H1 (cell line): Measurements from ENCODE around the gene HOXD10. TPM values are rescaled to one million over a fixed set of nuclear protein-coding genes. Genes with fewer than 3 reads are reported as not detected.

Experiments used
- CTCF ChIA-PET: fragments of 300-600 bp; sonication (Branson Sonifier 250); formaldehyde crosslinking; loops from one replicate; lab custom pipeline; 2021; ENCODE audit not compliant: partially characterized antibody; lab: Charles Lee
- POLR2A ChIA-PET: fragments of 300-600 bp; sonication (Branson Sonifier 250); formaldehyde crosslinking; loops from one replicate; lab custom pipeline; 2021; ENCODE audit warnings: inconsistent platforms; ENCODE audit not compliant: partially characterized antibody; lab: Charles Lee
- DNase-seq, 2 experiments: peaks; one replicate each; pipeline versions ENCODE4 v3.0.0 to v3.0.0-alpha.2; 2010 to 2022; ENCODE audit warnings: low spot score in 2 of 2, low read depth in 1 of 2, mixed read lengths in 1 of 2
- FAIRE-seq: peaks from 2 replicates; lab custom pipeline; 2011; peaks lifted over from hg19 to GRCh38; lab: Jason Lieb, UNC
- H2AFZ ChIP-seq: 2 replicates; pipeline ENCODE4 v1.8.1; 2012; ENCODE audit warnings: low read length, inconsistent platforms
- H2AK5ac ChIP-seq: 2 replicates; pipeline ENCODE4 v1.6.1; 2013; ENCODE audit warnings: low read depth, low read length
- H2BK120ac ChIP-seq: replicated peaks from 2 replicates; pipeline ENCODE3; 2013; ENCODE audit warnings: low read depth, low read length, inconsistent platforms
- H2BK12ac ChIP-seq: 2 replicates; pipeline ENCODE4 v1.6.1; 2013; ENCODE audit warnings: low read depth, low read length
- H2BK15ac ChIP-seq: 2 replicates; pipeline ENCODE4 v1.6.1; 2013; ENCODE audit warnings: low read length
- H2BK20ac ChIP-seq: 2 replicates; pipeline ENCODE4 v1.6.1; 2013; ENCODE audit warnings: low read length
- H2BK5ac ChIP-seq: 2 replicates; pipeline ENCODE4 v1.6.1; 2013; ENCODE audit warnings: low read depth, low read length
- H3K14ac ChIP-seq: 2 replicates; pipeline ENCODE4 v1.6.1; 2013; ENCODE audit warnings: inconsistent platforms; ENCODE audit not compliant: insufficient read length
- H3K18ac ChIP-seq: 2 replicates; pipeline ENCODE4 v1.6.1; 2013; ENCODE audit warnings: low read length; ENCODE audit errors: extremely low read depth
- H3K23ac ChIP-seq: 2 replicates; pipeline ENCODE4 v1.6.1; 2013; ENCODE audit warnings: inconsistent platforms; ENCODE audit not compliant: insufficient read length
- H3K23me2 ChIP-seq: 2 replicates; pipeline ENCODE4 v1.6.1; 2013; ENCODE audit warnings: low read depth, low read length
- H3K27ac ChIP-seq: 2 replicates; pipeline ENCODE4 v1.6.1; 2011; ENCODE audit warnings: low read depth, low read length, inconsistent platforms
- H3K27me3 ChIP-seq, 4 experiments: replicated peaks in 1 of 4; 1 replicate in 1 of 4; 2 replicates in 3 of 4; pipeline versions ENCODE4 v1.6.1 to v1.8.1; 2011 to 2013; ENCODE audit warnings: low read length in 3 of 4, mild to moderate bottlenecking in 3 of 4, inconsistent platforms in 2 of 4, mixed read lengths in 2 of 4, moderate library complexity in 1 of 4; ENCODE audit not compliant: control insufficient read depth in 3 of 4, insufficient read depth in 3 of 4; ENCODE audit errors: extremely low read depth in 1 of 4
- H3K36me3 ChIP-seq, 4 experiments: 2 replicates each; pipeline versions ENCODE4 v1.6.1 to v1.8.1; 2011 to 2013; ENCODE audit warnings: mild to moderate bottlenecking in 4 of 4, low read length in 3 of 4, moderate library complexity in 2 of 4, control low read depth in 1 of 4, inconsistent platforms in 1 of 4; ENCODE audit not compliant: insufficient read depth in 4 of 4, control insufficient read depth in 2 of 4
- H3K4ac ChIP-seq: replicated peaks from 2 replicates; pipeline ENCODE3; 2013; ENCODE audit warnings: low read length, low read depth, mixed read lengths, inconsistent platforms; ENCODE audit not compliant: insufficient read length
- H3K4me1 ChIP-seq, 4 experiments: replicated peaks in 1 of 4; 1 replicate in 1 of 4; 2 replicates in 3 of 4; pipeline versions ENCODE4 v1.6.1 to v1.8.1; 2011 to 2013; ENCODE audit warnings: low read length in 3 of 4, inconsistent platforms in 2 of 4, mixed read lengths in 1 of 4; ENCODE audit not compliant: insufficient read depth in 4 of 4, control insufficient read depth in 3 of 4
- H3K4me2 ChIP-seq, 2 experiments: 2 replicates each; pipeline versions ENCODE4 v1.6.1 to v1.8.1; 2011 to 2013; ENCODE audit warnings: low read depth in 2 of 2, low read length in 2 of 2, control low read depth in 1 of 2, inconsistent platforms in 1 of 2, mild to moderate bottlenecking in 1 of 2; ENCODE audit not compliant: insufficient read depth in 1 of 2
- H3K4me3 ChIP-seq, 4 experiments: fragments of 200-600, 300-600 bp in 1 of 4; sonication (generic), shearing (Covaris generic), sonication (Bioruptor Twin) in 1 of 4; 2 replicates each; pipeline versions ENCODE4 v1.5.1 to v1.8.1; 2011 to 2016; ENCODE audit warnings: low read length in 4 of 4, low read depth in 3 of 4, control low read depth in 2 of 4, inconsistent platforms in 2 of 4, mild to moderate bottlenecking in 2 of 4, mixed read lengths in 1 of 4, moderate library complexity in 1 of 4; ENCODE audit not compliant: insufficient read depth in 2 of 4; ENCODE audit errors: extremely low read depth in 1 of 4
- H3K56ac ChIP-seq: replicated peaks from 2 replicates; pipeline ENCODE3; 2013; ENCODE audit warnings: low read depth, mild to moderate bottlenecking, mixed read lengths, low read length, inconsistent platforms; ENCODE audit not compliant: insufficient read length
- H3K79me1 ChIP-seq: 2 replicates; pipeline ENCODE4 v1.6.1; 2013; ENCODE audit warnings: low read depth, low read length, control low read depth
- H3K79me2 ChIP-seq, 2 experiments: 2 replicates each; pipeline versions ENCODE4 v1.6.1 to v1.8.1; 2012 to 2013; ENCODE audit warnings: low read length in 2 of 2, mild to moderate bottlenecking in 2 of 2, inconsistent platforms in 1 of 2; ENCODE audit not compliant: insufficient read depth in 2 of 2, control insufficient read depth in 1 of 2
- H3K9ac ChIP-seq, 4 experiments: replicated peaks in 1 of 4; 1 replicate in 1 of 4; 2 replicates in 3 of 4; pipeline versions ENCODE4 v1.6.1 to v1.8.1; 2011 to 2013; ENCODE audit warnings: low read depth in 3 of 4, low read length in 3 of 4, control low read depth in 2 of 4, mild to moderate bottlenecking in 2 of 4, moderate library complexity in 2 of 4, inconsistent platforms in 1 of 4; ENCODE audit errors: extremely low read depth in 1 of 4
- H3K9me3 ChIP-seq, 2 experiments: 2 replicates each; pipeline versions ENCODE4 v1.6.1 to v1.8.1; 2012 to 2013; ENCODE audit warnings: mild to moderate bottlenecking in 2 of 2, moderate library complexity in 2 of 2, control low read depth in 1 of 2, inconsistent platforms in 1 of 2, low read depth in 1 of 2, low read length in 1 of 2, mixed read lengths in 1 of 2; ENCODE audit not compliant: insufficient read depth in 2 of 2
- H4K20me1 ChIP-seq, 2 experiments: replicated peaks in 1 of 2; 2 replicates each; pipeline versions ENCODE3 to v1.8.1; 2011 to 2013; ENCODE audit warnings: inconsistent platforms in 2 of 2, low read length in 2 of 2, mild to moderate bottlenecking in 1 of 2; ENCODE audit not compliant: insufficient read depth in 2 of 2, control insufficient read depth in 1 of 2
- H4K5ac ChIP-seq: 2 replicates; pipeline ENCODE4 v1.6.1; 2013; ENCODE audit warnings: low read length, low read depth, mixed read lengths, inconsistent platforms; ENCODE audit not compliant: insufficient read length
- H4K8ac ChIP-seq: 2 replicates; pipeline ENCODE4 v1.8.0; 2013; ENCODE audit warnings: mild to moderate bottlenecking, moderate library complexity, low read length, inconsistent platforms; ENCODE audit not compliant: insufficient read depth; ENCODE audit errors: extremely low read depth
- H4K91ac ChIP-seq: replicated peaks from 2 replicates; pipeline ENCODE3; 2013; ENCODE audit warnings: low read length, mixed read lengths, inconsistent platforms; ENCODE audit not compliant: insufficient read length
- KDM1A ChIP-seq: fragments of 200-600, 300-600 bp; sonication (generic); IDR thresholded peaks from 2 replicates; pipeline ENCODE4 v1.7.1; 2016; ENCODE audit warnings: mild to moderate bottlenecking, low read length, borderline replicate concordance
- KDM4A ChIP-seq: IDR thresholded peaks from one replicate; pipeline ENCODE4 v1.7.1; 2012; ENCODE audit warnings: low read depth, mild to moderate bottlenecking, moderate library complexity, low read length, inconsistent platforms; ENCODE audit not compliant: severe bottlenecking
- POU5F1 ChIP-seq: IDR thresholded peaks from 2 replicates; pipeline ENCODE4 v1.6.1; 2011; ENCODE audit warnings: low read depth, mild to moderate bottlenecking, low read length, moderate library complexity
- RAD21 ChIP-seq, 2 experiments: IDR thresholded peaks in 1 of 2; conservative IDR thresholded peaks in 1 of 2; 2 replicates each; pipeline ENCODE4 v1.6.1; 2011; ENCODE audit warnings: low read depth in 2 of 2, low read length in 2 of 2, improper control_type of control experiment in 1 of 2, inconsistent platforms in 1 of 2, mild to moderate bottlenecking in 1 of 2, moderate library complexity in 1 of 2
- WGBS, 2 experiments: shearing (Covaris generic) in 1 of 2; methylation state at CpG; one replicate each; pipeline versions ENCODE4 v1.1.6 to v1.1.7; 2013 to 2015; ENCODE audit warnings: low lambda C conversion rate in 2 of 2, mixed read lengths in 2 of 2, inconsistent platforms in 1 of 2, low coverage in 1 of 2, missing lambda C conversion rate in 1 of 2; ENCODE audit not compliant: insufficient replicate concordance in 2 of 2, insufficient coverage in 1 of 2, insufficient read length in 1 of 2; ENCODE audit errors: extremely low coverage in 1 of 2, missing lambda C conversion rate in 1 of 2; 5-methylcytosine and 5-hydroxymethylcytosine counted together
- polyA plus RNA-seq, 7 experiments: library from polyadenylated mRNA; depleted of rRNA in 3 of 7; stranded (reverse) in 5 of 7; unstranded in 2 of 7; fragments of >200 nt in 5 of 7; fragments of 200-250 nt in 2 of 7; gene quantifications; 1 replicate in 5 of 7; 2 replicates in 1 of 7; 4 replicates in 1 of 7; pipeline versions ENCODE4 v1.2.1 to v1.2.3, GENCODE V29; 2011 to 2013; ENCODE audit warnings: missing spikeins in 2 of 7, mixed read lengths in 2 of 7
- total RNA-seq: library from RNA; stranded (reverse); fragmentation: NEBNext Ultra II Directional; extraction: Animal tissue kit (Norgen Biotek cat#: 25700); gene quantifications from 2 replicates; pipeline ENCODE4 v1.2.1, GENCODE V29; 2021
- TF ChIP-seq, protein P1 (sequence below), 3 experiments: IDR thresholded peaks; 1 replicate in 2 of 3; 2 replicates in 1 of 3; pipeline versions ENCODE4 v1.5.1 to v1.6.1; 2011; ENCODE audit warnings: low read length in 3 of 3, mild to moderate bottlenecking in 3 of 3, inconsistent platforms in 2 of 3, low read depth in 1 of 3, moderate library complexity in 1 of 3; ENCODE audit not compliant: insufficient read depth in 1 of 3; ENCODE audit errors: control extremely low read depth in 1 of 3
- TF ChIP-seq, protein P2 (sequence below): IDR thresholded peaks from 2 replicates; pipeline ENCODE4 v1.6.1; 2011; ENCODE audit warnings: low read depth, mild to moderate bottlenecking, low read length; ENCODE audit not compliant: insufficient read depth

The HOXD10 gene
- total and polyA plus RNA-seq, 2 of the 8 experiments (the other 6 are each of a cell fraction or from before 2014, with no cell fraction given), result not detected

DNA sequence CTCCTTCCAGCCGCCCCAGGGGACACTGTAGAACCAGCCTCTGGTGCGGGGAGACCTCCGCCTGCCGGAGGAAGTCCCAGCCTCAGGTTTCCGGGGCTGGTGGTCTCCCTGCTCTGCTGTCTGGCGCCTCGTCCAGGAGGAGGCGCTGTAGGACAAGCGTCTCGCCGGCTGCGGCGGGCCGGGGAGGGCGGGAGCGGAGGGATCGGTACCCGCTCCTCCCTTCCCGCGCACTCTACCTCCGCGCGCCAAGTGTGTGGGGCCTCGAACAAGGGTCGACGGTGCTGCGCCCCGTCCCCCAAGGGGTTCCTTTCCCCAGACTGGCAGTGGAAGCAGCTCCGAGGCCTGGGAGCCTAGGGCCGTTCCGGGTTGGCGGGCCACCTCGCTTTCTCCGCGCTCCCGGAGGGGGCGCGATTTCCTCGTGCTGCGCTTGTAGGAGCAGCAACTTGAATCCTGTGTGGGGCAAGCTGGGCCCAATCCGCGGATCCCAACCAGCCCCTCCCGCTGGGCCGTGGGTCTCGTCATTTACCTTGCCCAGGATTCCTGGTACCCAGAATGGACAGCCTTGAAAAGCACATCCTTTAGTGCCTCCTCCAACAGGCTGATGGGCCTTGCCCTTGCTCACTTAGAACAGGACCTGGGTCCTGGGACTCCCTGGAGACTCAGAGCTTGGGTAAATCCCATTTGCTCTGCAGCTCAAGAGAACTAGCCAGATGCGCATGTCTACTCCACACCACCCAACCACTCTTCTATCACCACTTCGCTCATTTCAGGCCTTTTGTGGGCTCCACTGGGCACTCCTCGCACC, 24.1 kb downstream of the HOXD10 start:
- Histone ChIP-seq H3K56ac (no peak overlapping the region), H3K9ac (no peak overlapping the region; a peak in 1 of 7 replicates), H3K18ac (peak overlapping the region; percentile 51; the same call in 1 of the 2 replicates), H2BK120ac (no peak overlapping the region), H2BK15ac (peak overlapping the region; percentile 61; the same call in 1 of the 2 replicates), H3K14ac (no peak overlapping the region), H2BK12ac (no peak overlapping the region), H3K79me1 (no peaks in the 10 kb centered on the region), H3K4me3 (peak overlapping the region; percentile 35 to 67 (median 59)), H2BK5ac (no peak overlapping the region), H4K20me1 (peaks cover 7 to 8% of the 10 kb centered on the region in 2 experiments), H3K4me2 (peak overlapping the region; percentile 4 to 79), H3K23ac (no peak overlapping the region), H3K23me2 (peaks cover 3% of the 10 kb centered on the region; the same call in 1 of the 2 replicates), H4K5ac (no peak overlapping the region), H2AK5ac (no peak overlapping the region), H4K91ac (peak overlapping the region; percentile 91), H2AFZ (no peak overlapping the region; the same call in 1 of the 2 replicates), H3K36me3 (peaks cover 0 to 4% (median 0%) of the 10 kb centered on the region in 4 experiments; a peak in 1 of 8 replicates), H3K9me3 (no peaks in the 10 kb centered on the region; a peak in 1 of 4 replicates), H3K4me1 (peaks cover 0 to 9% (median 4%) of the 10 kb centered on the region in 4 experiments; a peak in 5 of 7 replicates), H3K27me3 (peaks cover 81 to 100% (median 96%) of the 10 kb centered on the region in 4 experiments), H3K4ac (no peak overlapping the region), H3K79me2 (no peaks in the 10 kb centered on the region), H3K27ac (no peak overlapping the region), H4K8ac (no peak overlapping the region), H2BK20ac (no peak overlapping the region)
- FAIRE-seq (peak; percentile 65), DNase-seq (peak; percentile 66 to 92)
- ChIA-PET POLR2A (interaction anchor here (0.6 to 1.8 kb wide), 4 partner anchors 10 to 48 kb away, joined by 3 to 4 read pairs (median 3); partner anchors contain the start of genes HOXD1 and HOXD4), CTCF (interaction anchor here (0.6 to 10.0 kb wide), 91 partner anchors 9 to 1620 kb away, joined by 3 to 119 read pairs (median 5); partner anchors contain the start of genes HOXD10, HOXD4, HOXD8 and HOXD9)
- WGBS, 2 experiments, result 10% methylated on average over 35 of the region's 48 CpGs; no CpG with 5 or more reads in 1 of the 2 experiments
- TF ChIP-seq KDM1A (peak; percentile 27; the same call in 1 of the 2 replicates), POU5F1 (no peak), RAD21 (IDR thresholded peaks at IDR 0.05 in 1 of 2, conservative IDR thresholded peaks at IDR 0.05 in 1 of 2; ENCODE audit: low read depth in 2 of 2, low read length in 2 of 2) (peak; percentile 96), KDM4A (peak; percentile 100)
- TF ChIP-seq, protein P1, sequence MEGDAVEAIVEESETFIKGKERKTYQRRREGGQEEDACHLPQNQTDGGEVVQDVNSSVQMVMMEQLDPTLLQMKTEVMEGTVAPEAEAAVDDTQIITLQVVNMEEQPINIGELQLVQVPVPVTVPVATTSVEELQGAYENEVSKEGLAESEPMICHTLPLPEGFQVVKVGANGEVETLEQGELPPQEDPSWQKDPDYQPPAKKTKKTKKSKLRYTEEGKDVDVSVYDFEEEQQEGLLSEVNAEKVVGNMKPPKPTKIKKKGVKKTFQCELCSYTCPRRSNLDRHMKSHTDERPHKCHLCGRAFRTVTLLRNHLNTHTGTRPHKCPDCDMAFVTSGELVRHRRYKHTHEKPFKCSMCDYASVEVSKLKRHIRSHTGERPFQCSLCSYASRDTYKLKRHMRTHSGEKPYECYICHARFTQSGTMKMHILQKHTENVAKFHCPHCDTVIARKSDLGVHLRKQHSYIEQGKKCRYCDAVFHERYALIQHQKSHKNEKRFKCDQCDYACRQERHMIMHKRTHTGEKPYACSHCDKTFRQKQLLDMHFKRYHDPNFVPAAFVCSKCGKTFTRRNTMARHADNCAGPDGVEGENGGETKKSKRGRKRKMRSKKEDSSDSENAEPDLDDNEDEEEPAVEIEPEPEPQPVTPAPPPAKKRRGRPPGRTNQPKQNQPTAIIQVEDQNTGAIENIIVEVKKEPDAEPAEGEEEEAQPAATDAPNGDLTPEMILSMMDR (IDR thresholded peaks at IDR 0.05; ENCODE audit: control extremely low read depth in 1 of 3, insufficient read depth in 1 of 3, low read depth in 1 of 3, low read length in 3 of 3), result peak; percentile 84 to 96 (median 93)
- TF ChIP-seq, protein P2, sequence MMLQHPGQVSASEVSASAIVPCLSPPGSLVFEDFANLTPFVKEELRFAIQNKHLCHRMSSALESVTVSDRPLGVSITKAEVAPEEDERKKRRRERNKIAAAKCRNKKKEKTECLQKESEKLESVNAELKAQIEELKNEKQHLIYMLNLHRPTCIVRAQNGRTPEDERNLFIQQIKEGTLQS, result no peak
